Lower lobe of right lung (tissue), 2 donors: ENCODE results near the gene VMP1. TPM values are rescaled to one million over a fixed set of nuclear protein-coding genes. Genes with fewer than 3 reads are reported as not detected.

Experiments used
- ATAC-seq, 2 donors: fragments of 200-7000 bp; cut with Tn5 transposase; one replicate each; pipeline ENCODE4 v1.9.1; 2020 to 2022; ENCODE audit warnings: mild to moderate bottlenecking in 2 of 2, moderate library complexity in 2 of 2
- DNase-seq: peaks from one replicate; pipeline ENCODE4 v3.0.0-alpha.2; 2020
- H3K27ac ChIP-seq: fragments of 200-600 bp; one replicate; pipeline ENCODE4 v1.8.0; 2022
- H3K27me3 ChIP-seq: fragments of 200-600 bp; one replicate; pipeline ENCODE4 v1.8.0; 2022; ENCODE audit warnings: low read depth
- H3K36me3 ChIP-seq: fragments of 200-600 bp; one replicate; pipeline ENCODE4 v1.8.0; 2022; ENCODE audit warnings: mild to moderate bottlenecking
- H3K4me1 ChIP-seq: fragments of 200-600 bp; one replicate; pipeline ENCODE4 v1.8.0; 2022
- H3K4me3 ChIP-seq: fragments of 200-600 bp; one replicate; pipeline ENCODE4 v1.8.0; 2022; ENCODE audit warnings: mild to moderate bottlenecking
- H3K9me3 ChIP-seq: fragments of 200-600 bp; one replicate; pipeline ENCODE4 v1.8.0; 2022
- CTCF ChIP-seq: fragments of 200-600 bp; IDR thresholded peaks from one replicate; pipeline ENCODE4 v1.8.0; 2022; ENCODE audit warnings: antibody characterized with exemption, mild to moderate bottlenecking
- intact Hi-C: fragments of 100-400 bp; cut with DNase I; formaldehyde crosslinking; loops from one replicate; pipeline ENCODE4 v1.11.0; 2022
- total RNA-seq: library from RNA; stranded (reverse); fragmentation: NEBNext Ultra II Directional; extraction: Animal tissue kit (Norgen Biotek cat#: 25700); gene quantifications from one replicate; pipeline ENCODE4 v1.2.1, GENCODE V29; 2021
- donor health status: DM: no; HTN: yes; CAD: no; lungs with severe emphysema.

Gene VMP1
- total RNA-seq, 1 donor from 2014 or later = 176 TPM

- intact Hi-C loops = no loop called here
- H3K4me3 ChIP-seq = no peak overlapping the region
- no peak overlapping the region for H3K27ac ChIP-seq
- TF ChIP-seq CTCF = no peak
- no peak for ATAC-seq
- H3K27me3 ChIP-seq = no peaks in the 10 kb centered on the region
- peaks cover 23% of the 10 kb centered on the region for H3K4me1 ChIP-seq
- H3K36me3 ChIP-seq = peaks cover 96% of the 10 kb centered on the region
- no peaks in the 10 kb centered on the region for H3K9me3 ChIP-seq
- no peak for DNase-seq
Measured at GRCh38 chr17:59671386-59671785, 36.1 kb upstream of the VMP1 start.

GRCh38 chr17:59675231-59675630 is 32.2 kb upstream of the VMP1 start:
- no peak for ATAC-seq
- Histone ChIP-seq H3K4me3 (no peak overlapping the region), H3K27me3 (no peaks in the 10 kb centered on the region), H3K36me3 (peaks cover 96% of the 10 kb centered on the region), H3K27ac (no peak overlapping the region), H3K9me3 (no peaks in the 10 kb centered on the region), H3K4me1 (no peaks in the 10 kb centered on the region)
- intact Hi-C loops = no loop called here
- no peak for TF ChIP-seq CTCF
- DNase-seq = no peak

- H3K36me3 ChIP-seq = peaks cover 99% of the 10 kb centered on the region
- H3K27ac ChIP-seq = no peak overlapping the region
- no peak for TF ChIP-seq CTCF
- H3K9me3 ChIP-seq = no peaks in the 10 kb centered on the region
- no peaks in the 10 kb centered on the region for H3K27me3 ChIP-seq
- intact Hi-C loops = no loop called here
- no peak overlapping the region for H3K4me3 ChIP-seq
- H3K4me1 ChIP-seq = no peaks in the 10 kb centered on the region
- DNase-seq (no peak), ATAC-seq (no peak)
Measured at GRCh38 chr17:59676716-59677115, 30.7 kb upstream of the VMP1 start.

- Histone ChIP-seq H3K4me1 (no peaks in the 10 kb centered on the region), H3K36me3 (peaks cover 100% of the 10 kb centered on the region), H3K27ac (no peak overlapping the region), H3K4me3 (no peak overlapping the region), H3K27me3 (no peaks in the 10 kb centered on the region), H3K9me3 (no peaks in the 10 kb centered on the region)
- no peak for ATAC-seq
- DNase-seq = no peak
- TF ChIP-seq CTCF = no peak
- intact Hi-C loops = no loop called here
Measured at GRCh38 chr17:59678918-59679317, 28.5 kb upstream of the VMP1 start.

- Histone ChIP-seq H3K4me3 (no peak overlapping the region), H3K27ac (no peak overlapping the region), H3K4me1 (no peaks in the 10 kb centered on the region), H3K9me3 (no peaks in the 10 kb centered on the region), H3K36me3 (peaks cover 100% of the 10 kb centered on the region), H3K27me3 (no peaks in the 10 kb centered on the region)
- no peak for DNase-seq
- no peak for ATAC-seq
- intact Hi-C loops = no loop called here
- TF ChIP-seq CTCF = no peak
Measured at GRCh38 chr17:59680314-59680713, 27.1 kb upstream of the VMP1 start.

GRCh38 chr17:59683283-59683682 is 24.2 kb upstream of the VMP1 start:
- no peak for TF ChIP-seq CTCF
- ATAC-seq (no peak), DNase-seq (no peak)
- Histone ChIP-seq H3K4me3 (no peak overlapping the region), H3K36me3 (peaks cover 100% of the 10 kb centered on the region), H3K27ac (no peak overlapping the region), H3K27me3 (no peaks in the 10 kb centered on the region), H3K4me1 (no peaks in the 10 kb centered on the region), H3K9me3 (no peaks in the 10 kb centered on the region)
- intact Hi-C loops = no loop called here
